PC-9 (cell line): ENCODE results near the gene SELENOS. TPM values are rescaled to one million over a fixed set of nuclear protein-coding genes. Genes with fewer than 3 reads are reported as not detected.
A peak's percentile ranks its signal among the peaks of the same experiment; 100 is the strongest.

ENCODE experiments used
- BruUV-seq: library from RNA; stranded (reverse); fragments of 400-500 nt; replicated peaks from 2 replicates; lab custom pipeline; 2021; lab: Mats Ljungman, UMichigan
- CTCF ChIA-PET: fragments of 300-600 bp; sonication (Branson Sonifier 250); formaldehyde crosslinking; loops from one replicate; lab custom pipeline; 2022; ENCODE audit warnings: antibody characterized with exemption; lab: Charles Lee
- POLR2A ChIA-PET: fragments of 300-600 bp; sonication (Branson Sonifier 250); formaldehyde crosslinking; loops from one replicate; lab custom pipeline; 2022; ENCODE audit warnings: antibody characterized with exemption; ENCODE audit not compliant: unreplicated experiment; lab: Charles Lee
- DNase-seq, 2 experiments: peaks; one replicate each; pipeline versions ENCODE4 v3.0.0 to v3.0.0-alpha.2; 2015 to 2022; ENCODE audit warnings: mixed read lengths in 1 of 2
- H2AFZ ChIP-seq: fragments of 200-600 bp; sonication (generic); 2 replicates; pipeline ENCODE4 v1.8.1; 2017; ENCODE audit warnings: antibody characterized with exemption
- H3F3A ChIP-seq: fragments of 200-600 bp; sonication (generic); 2 replicates; pipeline ENCODE4 v1.8.1; 2017; ENCODE audit warnings: antibody characterized with exemption, mild to moderate bottlenecking, low read depth; ENCODE audit not compliant: insufficient read depth
- H3K27ac ChIP-seq: fragments of 200-600 bp; sonication (generic); 2 replicates; pipeline ENCODE4 v1.6.1; 2016; ENCODE audit warnings: mixed run types
- H3K27me3 ChIP-seq: fragments of 200-600 bp; sonication (generic); 2 replicates; pipeline ENCODE4 v1.6.1; 2016; ENCODE audit warnings: low read depth, mixed run types; ENCODE audit not compliant: insufficient read depth
- H3K36me3 ChIP-seq: fragments of 200-600 bp; sonication (generic); 2 replicates; pipeline ENCODE4 v1.6.1; 2016; ENCODE audit warnings: low read depth, mixed run types
- H3K4me1 ChIP-seq: fragments of 200-600 bp; sonication (generic); replicated peaks from 2 replicates; pipeline ENCODE4 v1.6.1; 2016; ENCODE audit warnings: mixed run types; ENCODE audit not compliant: insufficient read depth
- H3K4me2 ChIP-seq: fragments of 200-600 bp; sonication (generic); 2 replicates; pipeline ENCODE4 v1.6.1; 2017; ENCODE audit warnings: mixed run types
- H3K4me3 ChIP-seq: fragments of 200-600 bp; sonication (generic); 2 replicates; pipeline ENCODE4 v1.6.1; 2016; ENCODE audit warnings: mixed run types
- H3K79me2 ChIP-seq: fragments of 200-600 bp; sonication (generic); 2 replicates; pipeline ENCODE4 v1.6.1; 2017; ENCODE audit warnings: low read depth, mixed run types
- H3K9me2 ChIP-seq: fragments of 200-600 bp; sonication (generic); 2 replicates; pipeline ENCODE4 v1.8.1; 2017; ENCODE audit warnings: mild to moderate bottlenecking; ENCODE audit not compliant: insufficient read depth
- H3K9me3 ChIP-seq: fragments of 200-600 bp; sonication (generic); 2 replicates; pipeline ENCODE4 v1.8.1; 2016; ENCODE audit warnings: low read depth; ENCODE audit not compliant: insufficient read depth
- H4K20me1 ChIP-seq: fragments of 200-600 bp; sonication (generic); 2 replicates; pipeline ENCODE4 v1.8.1; 2017; ENCODE audit not compliant: insufficient read depth
- CTCF ChIP-seq: fragments of 200-600 bp; sonication (generic); conservative IDR thresholded peaks from 2 replicates; pipeline ENCODE4 v1.6.1; 2017; ENCODE audit warnings: mixed run types, antibody characterized with exemption, mild to moderate bottlenecking, moderate library complexity
- EZH2 ChIP-seq: fragments of 200-600 bp; sonication (generic); IDR thresholded peaks from 2 replicates; pipeline ENCODE4 v1.8.0; 2017; ENCODE audit warnings: antibody characterized with exemption, low read depth
- intact Hi-C: fragments of 100-400 bp; cut with micrococcal nuclease; formaldehyde crosslinking; loops from one replicate; pipeline ENCODE4 v1.10.0; 2022; ENCODE audit not compliant: unreplicated experiment
- total RNA-seq: library from RNA; stranded (reverse); gene quantifications from 2 replicates; pipeline ENCODE4 v1.2.3, GENCODE V29; 2021

Gene SELENOS
- total RNA-seq, 1 experiment from 2014 or later, result 28.6 TPM

- H3K9me2 ChIP-seq, result no peaks in the 10 kb centered on the region
- H3K4me1 ChIP-seq, result no peaks in the 10 kb centered on the region
- no peak overlapping the region for H2AFZ ChIP-seq
- TF ChIP-seq EZH2 (no peak), CTCF (peak; percentile 88)
- H3F3A ChIP-seq, result no peaks in the 10 kb centered on the region
- no peaks in the 10 kb centered on the region for H3K79me2 ChIP-seq
- H3K27ac ChIP-seq, result no peak overlapping the region
- intact Hi-C loops, result loop anchor here (1.0 to 10.0 kb wide), 4 partner anchors 169 to 631 kb away; partner anchors contain the start of gene LRRK1
- no peak overlapping the region for H3K4me2 ChIP-seq
- no peaks in the 10 kb centered on the region for H3K36me3 ChIP-seq
- H3K9me3 ChIP-seq, result no peaks in the 10 kb centered on the region; the same call in 1 of the 2 replicates
- H3K27me3 ChIP-seq, result peaks cover 11% of the 10 kb centered on the region
- H4K20me1 ChIP-seq, result no peaks in the 10 kb centered on the region; the same call in 1 of the 2 replicates
- POLR2A ChIA-PET, result interaction anchor here (0.6 kb wide), 1 partner anchor 12 kb away, joined by 6 read pairs; no protein-coding TSS in a partner anchor
- no TSS peak for BruUV-seq
- H3K4me3 ChIP-seq, result no peak overlapping the region
- CTCF ChIA-PET, result no interaction called here
- peak in 1 of 2 experiments; percentile 48 for DNase-seq
Observed at GRCh38 chr15:101258238-101259144, 18.8 kb downstream of the SELENOS start.

- no peak overlapping the region for H3K4me2 ChIP-seq
- H3K4me1 ChIP-seq, result peaks cover 5% of the 10 kb centered on the region; the same call in 1 of the 2 replicates
- peaks cover 11% of the 10 kb centered on the region for H3K27me3 ChIP-seq
- H4K20me1 ChIP-seq, result no peaks in the 10 kb centered on the region; the same call in 1 of the 2 replicates
- POLR2A ChIA-PET, result no interaction called here
- H3K4me3 ChIP-seq, result no peak overlapping the region
- H3K36me3 ChIP-seq, result no peaks in the 10 kb centered on the region
- TF ChIP-seq EZH2 (no peak), CTCF (peak; percentile 33; the same call in 1 of the 2 replicates)
- DNase-seq, result no peak
- H2AFZ ChIP-seq, result no peak overlapping the region
- H3K9me3 ChIP-seq, result no peaks in the 10 kb centered on the region; the same call in 1 of the 2 replicates
- H3K27ac ChIP-seq, result no peak overlapping the region
- peaks cover 7% of the 10 kb centered on the region; the same call in 1 of the 2 replicates for H3F3A ChIP-seq
- H3K9me2 ChIP-seq, result no peaks in the 10 kb centered on the region
- intact Hi-C loops, result loop anchor here (5.0 to 10.0 kb wide), 2 partner anchors 342 to 629 kb away; partner anchors contain the start of gene LRRK1
- no TSS peak for BruUV-seq
- no peaks in the 10 kb centered on the region for H3K79me2 ChIP-seq
- CTCF ChIA-PET, result no interaction called here
Observed at GRCh38 chr15:101256757-101257156, 20.5 kb downstream of the SELENOS start.

GRCh38 chr15:101255615-101256241 lies 21.6 kb downstream of the SELENOS start:
- Histone ChIP-seq H3K4me2 (no peak overlapping the region), H4K20me1 (no peaks in the 10 kb centered on the region; the same call in 1 of the 2 replicates), H3K36me3 (no peaks in the 10 kb centered on the region), H3K9me3 (no peaks in the 10 kb centered on the region; the same call in 1 of the 2 replicates), H2AFZ (no peak overlapping the region), H3K9me2 (no peaks in the 10 kb centered on the region), H3K27ac (no peak overlapping the region), H3K4me3 (no peak overlapping the region), H3K27me3 (peaks cover 9% of the 10 kb centered on the region), H3K4me1 (peaks cover 5% of the 10 kb centered on the region; the same call in 1 of the 2 replicates), H3K79me2 (peaks cover 2% of the 10 kb centered on the region; the same call in 1 of the 2 replicates), H3F3A (peaks cover 8% of the 10 kb centered on the region; the same call in 1 of the 2 replicates)
- TF ChIP-seq EZH2 (no peak), CTCF (no peak)
- ChIA-PET POLR2A (no interaction called here), CTCF (no interaction called here)
- BruUV-seq, result no TSS peak
- DNase-seq, result no peak
- intact Hi-C loops, result loop anchor here (5.0 to 10.0 kb wide), 2 partner anchors 341 to 628 kb away; partner anchors contain the start of gene LRRK1
